ENCODE measurements around the gene PAFAH1B1. TPM values are rescaled to one million over a fixed set of nuclear protein-coding genes. Genes with fewer than 3 reads are reported as not detected.

The PAFAH1B1 gene
- total and polyA plus RNA-seq, 2 donors (not counting 3 experiments of a cell fraction or from before 2014, with no cell fraction given): 46.5 to 158 TPM

- peaks cover 69% of the 10 kb centered on the region for H3K79me2 ChIP-seq (ENCODE audit: control insufficient read depth, insufficient read depth, low read length)
- TF ChIP-seq JUN (IDR thresholded peaks at IDR 0.05; ENCODE audit: borderline replicate concordance, insufficient read depth, insufficient read length, low read depth) (no peak), MYC (IDR thresholded peaks at IDR 0.05; ENCODE audit: low read depth, low read length) (no peak), CTCF (IDR thresholded peaks at IDR 0.05; ENCODE audit: extremely low read depth in 1 of 2, insufficient read depth in 1 of 2, low read depth in 1 of 2, low read length in 2 of 2) (no peak), FOS (IDR thresholded peaks at IDR 0.05; ENCODE audit: borderline replicate concordance, insufficient read depth, low read length) (no peak), POLR2A (IDR thresholded peaks at IDR 0.05; ENCODE audit: low read depth, low read length) (no peak), GATA2 (IDR thresholded peaks at IDR 0.05; ENCODE audit: insufficient read depth, insufficient read length, low read depth, low read length) (no peak), MAX (IDR thresholded peaks at IDR 0.05; ENCODE audit: insufficient read depth, insufficient read length) (no peak), POLR2AphosphoS5 (IDR thresholded peaks at IDR 0.05; ENCODE audit: insufficient read depth, low read depth, low read length) (no peak), EZH2 (IDR thresholded peaks at IDR 0.05; ENCODE audit: borderline replicate concordance, low read depth, low read length, severe bottlenecking) (no peak)
- intact Hi-C loops (cut with micrococcal nuclease) (no loop called here), dilution Hi-C loops (cut with MboI; ENCODE audit: extremely low pct_ligation_motif_present, low sequenced_read_pairs) (no loop called here)
- POLR2A ChIA-PET: interaction anchor here (0.5 kb wide), 1 partner anchor 14 kb away, joined by 3 read pairs; no protein-coding TSS in a partner anchor
- CTCF ChIA-PET: no interaction called here
- H3K36me3 ChIP-seq (ENCODE audit: control insufficient read depth in 2 of 2, extremely low read depth in 1 of 2, insufficient read depth in 2 of 2, low read length in 2 of 2): peaks cover 0 to 5% of the 10 kb centered on the region in 2 experiments
- H3K4me3 ChIP-seq (replicated peaks in 1 of 3; ENCODE audit: insufficient read depth in 1 of 3, low read depth in 1 of 3, low read length in 3 of 3): no peak overlapping the region
- H4K20me1 ChIP-seq (replicated peaks; ENCODE audit: control insufficient read depth, extremely low read depth, insufficient read depth, low read length): no peaks in the 10 kb centered on the region
- no peaks in the 10 kb centered on the region for H3K9me3 ChIP-seq (replicated peaks; ENCODE audit: control insufficient read depth, insufficient read depth, low read length)
- H3K27me3 ChIP-seq (ENCODE audit: control insufficient read depth in 2 of 2, insufficient read depth in 2 of 2, low read length in 2 of 2): no peaks in the 10 kb centered on the region
- no peaks in the 10 kb centered on the region for H3K9me1 ChIP-seq (replicated peaks; ENCODE audit: control insufficient read depth, extremely low read depth, insufficient read depth, low read length)
- H3K4me2 ChIP-seq (ENCODE audit: insufficient read depth, low read length): no peak overlapping the region
- no peak overlapping the region for H3K27ac ChIP-seq (ENCODE audit: insufficient read depth, low read depth, low read length)
- DNase-seq (ENCODE audit: low read depth, low spot score) (no peak), FAIRE-seq (no peak)
- no peak overlapping the region for H3K9ac ChIP-seq (replicated peaks; ENCODE audit: extremely low read depth, insufficient read depth, low read length)
- H3K4me1 ChIP-seq (ENCODE audit: control insufficient read depth, extremely low read depth, insufficient read depth, low read length): peaks cover 13% of the 10 kb centered on the region
- no TSS peak for BruUV-seq (replicated peaks)
- no peak overlapping the region for H2AFZ ChIP-seq (ENCODE audit: low read depth, low read length)
Measured at GRCh38 chr17:2706911-2707510, 113.6 kb downstream of the PAFAH1B1 start.
